ENCODE measurements around the gene ENAH.

GRCh38 chr1:225561675-225562074 lies 91.2 kb downstream of the ENAH start:
- TF ChIP-seq, protein P1, sequence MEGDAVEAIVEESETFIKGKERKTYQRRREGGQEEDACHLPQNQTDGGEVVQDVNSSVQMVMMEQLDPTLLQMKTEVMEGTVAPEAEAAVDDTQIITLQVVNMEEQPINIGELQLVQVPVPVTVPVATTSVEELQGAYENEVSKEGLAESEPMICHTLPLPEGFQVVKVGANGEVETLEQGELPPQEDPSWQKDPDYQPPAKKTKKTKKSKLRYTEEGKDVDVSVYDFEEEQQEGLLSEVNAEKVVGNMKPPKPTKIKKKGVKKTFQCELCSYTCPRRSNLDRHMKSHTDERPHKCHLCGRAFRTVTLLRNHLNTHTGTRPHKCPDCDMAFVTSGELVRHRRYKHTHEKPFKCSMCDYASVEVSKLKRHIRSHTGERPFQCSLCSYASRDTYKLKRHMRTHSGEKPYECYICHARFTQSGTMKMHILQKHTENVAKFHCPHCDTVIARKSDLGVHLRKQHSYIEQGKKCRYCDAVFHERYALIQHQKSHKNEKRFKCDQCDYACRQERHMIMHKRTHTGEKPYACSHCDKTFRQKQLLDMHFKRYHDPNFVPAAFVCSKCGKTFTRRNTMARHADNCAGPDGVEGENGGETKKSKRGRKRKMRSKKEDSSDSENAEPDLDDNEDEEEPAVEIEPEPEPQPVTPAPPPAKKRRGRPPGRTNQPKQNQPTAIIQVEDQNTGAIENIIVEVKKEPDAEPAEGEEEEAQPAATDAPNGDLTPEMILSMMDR (IDR thresholded peaks at IDR 0.05; ENCODE audit: low read depth, low read length), result no peak
- no peak for TF ChIP-seq EZH2phosphoT487 (IDR thresholded peaks at IDR 0.05; ENCODE audit: low read depth)
